Osteocyte (in vitro differentiated cells): ENCODE results near the gene AFAP1. TPM values are rescaled to one million over a fixed set of nuclear protein-coding genes. Genes with fewer than 3 reads are reported as not detected.

Source experiments
- DNase-seq: peaks from one replicate; pipeline ENCODE4 v3.0.0; 2021; ENCODE audit warnings: mixed read lengths; ENCODE audit not compliant: unreplicated experiment; ENCODE audit errors: extremely low spot score
- H3K27ac Mint-ChIP-seq: one replicate; pipeline ENCODE4 v1.8.0; 2021; ENCODE audit warnings: mild to moderate bottlenecking, mixed read lengths; ENCODE audit not compliant: unreplicated experiment
- H3K27me3 Mint-ChIP-seq: one replicate; pipeline ENCODE4 v1.8.0; 2021; ENCODE audit warnings: mixed read lengths; ENCODE audit not compliant: unreplicated experiment
- H3K36me3 Mint-ChIP-seq: one replicate; pipeline ENCODE4 v1.8.0; 2021; ENCODE audit warnings: mixed read lengths; ENCODE audit not compliant: unreplicated experiment
- H3K4me1 Mint-ChIP-seq: one replicate; pipeline ENCODE4 v1.8.0; 2021; ENCODE audit warnings: mixed read lengths; ENCODE audit not compliant: unreplicated experiment
- H3K4me3 Mint-ChIP-seq: one replicate; pipeline ENCODE4 v1.8.0; 2021; ENCODE audit warnings: mild to moderate bottlenecking, moderate library complexity, mixed read lengths; ENCODE audit not compliant: unreplicated experiment
- H3K9me3 Mint-ChIP-seq: one replicate; pipeline ENCODE4 v1.8.0; 2021; ENCODE audit warnings: mixed read lengths; ENCODE audit not compliant: unreplicated experiment
- CTCF ChIP-seq: fragments of 200-600 bp; sonication (generic); IDR thresholded peaks from 2 replicates; pipeline ENCODE4 v1.5.0; 2021; ENCODE audit warnings: antibody characterized with exemption, mild to moderate bottlenecking, moderate library complexity
- total RNA-seq: library from RNA; stranded (reverse); gene quantifications from 2 replicates; pipeline ENCODE4 v1.2.1, GENCODE V29; 2021

The AFAP1 gene
- total RNA-seq, 1 donor from 2014 or later = 66.9 TPM

- Mint-ChIP-seq H3K36me3 (peaks cover 2% of the 10 kb centered on the region), H3K4me3 (no peak overlapping the region), H3K27ac (no peak overlapping the region), H3K27me3 (no peaks in the 10 kb centered on the region), H3K9me3 (no peaks in the 10 kb centered on the region), H3K4me1 (no peaks in the 10 kb centered on the region)
- DNase-seq = no peak
- TF ChIP-seq CTCF = no peak
Measured at GRCh38 chr4:7744142-7744804, 195.4 kb downstream of the AFAP1 start.

GRCh38 chr4:7742807-7743280 lies 196.8 kb downstream of the AFAP1 start:
- DNase-seq = no peak
- TF ChIP-seq CTCF = no peak
- H3K36me3 Mint-ChIP-seq = peaks cover 2% of the 10 kb centered on the region
- H3K27me3 Mint-ChIP-seq = no peaks in the 10 kb centered on the region
- H3K9me3 Mint-ChIP-seq = no peaks in the 10 kb centered on the region
- H3K4me1 Mint-ChIP-seq = no peaks in the 10 kb centered on the region
- no peak overlapping the region for H3K4me3 Mint-ChIP-seq
- H3K27ac Mint-ChIP-seq = no peak overlapping the region

GRCh38 chr4:7741946-7742806 lies 197.5 kb downstream of the AFAP1 start:
- no peaks in the 10 kb centered on the region for H3K4me1 Mint-ChIP-seq
- DNase-seq = no peak
- no peak overlapping the region for H3K4me3 Mint-ChIP-seq
- peaks cover 2% of the 10 kb centered on the region for H3K36me3 Mint-ChIP-seq
- no peaks in the 10 kb centered on the region for H3K9me3 Mint-ChIP-seq
- no peak overlapping the region for H3K27ac Mint-ChIP-seq
- no peak for TF ChIP-seq CTCF
- H3K27me3 Mint-ChIP-seq = no peaks in the 10 kb centered on the region

- Mint-ChIP-seq H3K9me3 (no peaks in the 10 kb centered on the region), H3K36me3 (no peaks in the 10 kb centered on the region), H3K4me1 (no peaks in the 10 kb centered on the region), H3K27me3 (no peaks in the 10 kb centered on the region), H3K4me3 (no peak overlapping the region), H3K27ac (no peak overlapping the region)
- TF ChIP-seq CTCF = no peak
- no peak for DNase-seq
Measured at GRCh38 chr4:7740866-7741525, 198.7 kb downstream of the AFAP1 start.
